ENCODE results near the gene SBF1.

- no peak for TF ChIP-seq CTCF (IDR thresholded peaks at IDR 0.05; ENCODE audit: low read length)
- TF ChIP-seq EZH2 (IDR thresholded peaks at IDR 0.05; ENCODE audit: borderline replicate concordance, low read length): no peak
These were observed 12.8 kb downstream of the SBF1 start for GRCh38 chr22:50461979-50462540.
